Liver (tissue), 9 donors: ENCODE measurements around the gene DPYSL4. TPM values are rescaled to one million over a fixed set of nuclear protein-coding genes. Genes with fewer than 3 reads are reported as not detected.

Source experiments
- DNase-seq: peaks from one replicate; pipeline ENCODE4 v3.0.0-alpha.2; 2017; ENCODE audit warnings: low spot score
- H3K27ac ChIP-seq, 2 donors: one replicate each; pipeline ENCODE4 v1.7.0; 2013; ENCODE audit warnings: inconsistent platforms in 2 of 2, low read length in 2 of 2, control low read depth in 1 of 2, low read depth in 1 of 2, mild to moderate bottlenecking in 1 of 2
- H3K27me3 ChIP-seq, 4 donors: one replicate each; pipeline versions ENCODE4 v1.6.1 to v1.7.0; 2013; ENCODE audit warnings: low read length in 3 of 4, inconsistent platforms in 1 of 4, mild to moderate bottlenecking in 1 of 4, moderate library complexity in 1 of 4; ENCODE audit not compliant: control insufficient read depth in 4 of 4, insufficient read depth in 4 of 4
- H3K36me3 ChIP-seq, 4 donors: one replicate each; pipeline versions ENCODE4 v1.6.1 to v1.7.0; 2013; ENCODE audit warnings: low read length in 3 of 4, mild to moderate bottlenecking in 3 of 4, low read depth in 1 of 4, moderate library complexity in 1 of 4; ENCODE audit not compliant: control insufficient read depth in 4 of 4, insufficient read depth in 3 of 4
- H3K4me1 ChIP-seq, 4 donors: one replicate each; pipeline versions ENCODE4 v1.6.1 to v1.7.0; 2013; ENCODE audit warnings: low read length in 3 of 4, mild to moderate bottlenecking in 3 of 4, moderate library complexity in 1 of 4; ENCODE audit not compliant: control insufficient read depth in 4 of 4, insufficient read depth in 4 of 4
- H3K4me3 ChIP-seq, 3 donors: one replicate each; pipeline versions ENCODE4 v1.6.1 to v1.7.0; 2013; ENCODE audit warnings: low read length in 3 of 3, control low read depth in 1 of 3, low read depth in 1 of 3, mild to moderate bottlenecking in 1 of 3
- H3K9ac ChIP-seq, 2 donors: one replicate each; pipeline ENCODE4 v1.7.0; 2013; ENCODE audit warnings: low read length in 2 of 2, mild to moderate bottlenecking in 2 of 2, moderate library complexity in 2 of 2, control low read depth in 1 of 2, low read depth in 1 of 2
- H3K9me3 ChIP-seq, 4 donors: one replicate each; pipeline versions ENCODE4 v1.6.1 to v1.7.0; 2013; ENCODE audit warnings: low read length in 3 of 4; ENCODE audit not compliant: control insufficient read depth in 4 of 4
- EGR1 ChIP-seq, 2 donors: IDR thresholded peaks; 2 replicates each; pipeline ENCODE4 v1.6.1; 2016 to 2018; ENCODE audit warnings: antibody characterized with exemption in 2 of 2, low read depth in 2 of 2
- FOXA1 ChIP-seq: IDR thresholded peaks from 2 replicates; pipeline ENCODE4 v1.6.1; 2016; ENCODE audit warnings: antibody characterized with exemption
- FOXA2 ChIP-seq: IDR thresholded peaks from 2 replicates; pipeline ENCODE4 v1.6.1; 2016; ENCODE audit warnings: antibody characterized with exemption
- GABPA ChIP-seq, 2 donors: IDR thresholded peaks in 1 of 2; conservative IDR thresholded peaks in 1 of 2; 2 replicates each; pipeline ENCODE4 v1.6.1; 2016; ENCODE audit warnings: antibody characterized with exemption in 2 of 2, mild to moderate bottlenecking in 1 of 2, moderate library complexity in 1 of 2
- HNF4G ChIP-seq: IDR thresholded peaks from 2 replicates; pipeline ENCODE4 v1.6.1; 2016; ENCODE audit warnings: antibody characterized with exemption
- JUND ChIP-seq, 2 donors: IDR thresholded peaks; 2 replicates each; pipeline ENCODE4 v1.6.1; 2016; ENCODE audit warnings: antibody characterized with exemption in 2 of 2
- NR2F2 ChIP-seq: IDR thresholded peaks from 2 replicates; pipeline ENCODE4 v1.6.1; 2016; ENCODE audit warnings: antibody characterized with exemption
- RAD21 ChIP-seq, 2 donors: IDR thresholded peaks; 2 replicates each; pipeline ENCODE4 v1.6.1; 2016; ENCODE audit warnings: antibody characterized with exemption in 2 of 2, mild to moderate bottlenecking in 2 of 2
- REST ChIP-seq: IDR thresholded peaks from 2 replicates; pipeline ENCODE4 v1.6.1; 2016; ENCODE audit warnings: antibody characterized with exemption, mild to moderate bottlenecking
- RXRA ChIP-seq, 2 donors: IDR thresholded peaks; 2 replicates each; pipeline ENCODE4 v1.6.1; 2017 to 2018; ENCODE audit warnings: antibody characterized with exemption in 2 of 2, mild to moderate bottlenecking in 1 of 2
- TAF1 ChIP-seq: conservative IDR thresholded peaks from 2 replicates; pipeline ENCODE4 v1.6.1; 2016; ENCODE audit warnings: antibody characterized with exemption, mild to moderate bottlenecking
- YY1 ChIP-seq: IDR thresholded peaks from 2 replicates; pipeline ENCODE4 v1.6.1; 2016; ENCODE audit warnings: antibody characterized with exemption, mild to moderate bottlenecking
- ZBTB33 ChIP-seq: IDR thresholded peaks from 2 replicates; pipeline ENCODE4 v1.6.1; 2016; ENCODE audit warnings: antibody characterized with exemption
- WGBS: extraction: QIAGEN DNeasy Blood & Tissue Kit; methylation state at CpG from one replicate; pipeline ENCODE4 v1.1.7; 2013; 5-methylcytosine and 5-hydroxymethylcytosine counted together
- polyA plus RNA-seq, 2 donors: library from polyadenylated mRNA; stranded (reverse) in 1 of 2; unstranded in 1 of 2; fragments of 200-250 nt in 1 of 2; fragments of >200 nt in 1 of 2; fragmentation: Nextera tagmentation in 1 of 2; extraction: Ambion mirVana in 1 of 2; gene quantifications; one replicate each; pipeline versions ENCODE4 v1.2.1 to v1.2.3, GENCODE V29; 2013 to 2015
- total RNA-seq, 2 donors: library from RNA; depleted of rRNA; stranded (reverse); fragments of >200 nt; gene quantifications; one replicate each; pipeline ENCODE4 v1.2.3, GENCODE V29; 2014
- TF ChIP-seq, protein P1 (sequence below): IDR thresholded peaks from 2 replicates; pipeline ENCODE4 v1.6.1; 2016; ENCODE audit warnings: antibody characterized with exemption
- TF ChIP-seq, protein P2 (sequence below): fragments of 150-350 bp; IDR thresholded peaks from 2 replicates; pipeline ENCODE4 v1.5.1; 2017; ENCODE audit warnings: improper control_type of control experiment, low read depth, low read length; ENCODE audit not compliant: missing input control
- TF ChIP-seq, protein P3 (sequence below): IDR thresholded peaks from 2 replicates; pipeline ENCODE4 v1.6.1; 2016; ENCODE audit warnings: antibody characterized with exemption
- donor health status: healthy.
- donor health status: healthy.
- donor health status: healthy.
- donor health status: healthy.
- donor health status: healthy.

The DPYSL4 gene
- total and polyA plus RNA-seq, 4 donors: 0.19 to 2.2 (median 0.26) TPM

GRCh38 chr10:132204781-132205473 is 18.2 kb downstream of the DPYSL4 start:
- no peaks in the 10 kb centered on the region for H3K4me1 ChIP-seq
- H3K9me3 ChIP-seq: no peaks in the 10 kb centered on the region
- DNase-seq: no peak
- no peaks in the 10 kb centered on the region for H3K36me3 ChIP-seq
- no peak overlapping the region for H3K27ac ChIP-seq
- 86% methylated on average over 28 of the region's 28 CpGs for WGBS
- no peak overlapping the region for H3K4me3 ChIP-seq
- TF ChIP-seq, protein P1, sequence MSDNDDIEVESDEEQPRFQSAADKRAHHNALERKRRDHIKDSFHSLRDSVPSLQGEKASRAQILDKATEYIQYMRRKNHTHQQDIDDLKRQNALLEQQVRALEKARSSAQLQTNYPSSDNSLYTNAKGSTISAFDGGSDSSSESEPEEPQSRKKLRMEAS: no peak
- no peak for TF ChIP-seq RXRA (IDR thresholded peaks at IDR 0.05)
- TF ChIP-seq NR2F2: no peak
- TF ChIP-seq, protein P2, sequence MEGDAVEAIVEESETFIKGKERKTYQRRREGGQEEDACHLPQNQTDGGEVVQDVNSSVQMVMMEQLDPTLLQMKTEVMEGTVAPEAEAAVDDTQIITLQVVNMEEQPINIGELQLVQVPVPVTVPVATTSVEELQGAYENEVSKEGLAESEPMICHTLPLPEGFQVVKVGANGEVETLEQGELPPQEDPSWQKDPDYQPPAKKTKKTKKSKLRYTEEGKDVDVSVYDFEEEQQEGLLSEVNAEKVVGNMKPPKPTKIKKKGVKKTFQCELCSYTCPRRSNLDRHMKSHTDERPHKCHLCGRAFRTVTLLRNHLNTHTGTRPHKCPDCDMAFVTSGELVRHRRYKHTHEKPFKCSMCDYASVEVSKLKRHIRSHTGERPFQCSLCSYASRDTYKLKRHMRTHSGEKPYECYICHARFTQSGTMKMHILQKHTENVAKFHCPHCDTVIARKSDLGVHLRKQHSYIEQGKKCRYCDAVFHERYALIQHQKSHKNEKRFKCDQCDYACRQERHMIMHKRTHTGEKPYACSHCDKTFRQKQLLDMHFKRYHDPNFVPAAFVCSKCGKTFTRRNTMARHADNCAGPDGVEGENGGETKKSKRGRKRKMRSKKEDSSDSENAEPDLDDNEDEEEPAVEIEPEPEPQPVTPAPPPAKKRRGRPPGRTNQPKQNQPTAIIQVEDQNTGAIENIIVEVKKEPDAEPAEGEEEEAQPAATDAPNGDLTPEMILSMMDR: no peak
- no peak for TF ChIP-seq ZBTB33
- TF ChIP-seq TAF1: no peak
- no peak for TF ChIP-seq HNF4G
- no peak for TF ChIP-seq GABPA (IDR thresholded peaks at IDR 0.05 in 1 of 2, conservative IDR thresholded peaks at IDR 0.05 in 1 of 2)
- no peak for TF ChIP-seq FOXA1
- H3K9ac ChIP-seq: no peak overlapping the region
- no peaks in the 10 kb centered on the region for H3K27me3 ChIP-seq

GRCh38 chr10:132205650-132206376 is 19.1 kb downstream of the DPYSL4 start:
- H3K4me1 ChIP-seq: no peaks in the 10 kb centered on the region
- no peaks in the 10 kb centered on the region for H3K36me3 ChIP-seq
- no peak overlapping the region for H3K9ac ChIP-seq
- no peak overlapping the region for H3K27ac ChIP-seq
- no peaks in the 10 kb centered on the region for H3K27me3 ChIP-seq
- no peak for DNase-seq
- TF ChIP-seq TAF1 (no peak), YY1 (no peak), JUND (IDR thresholded peaks at IDR 0.05) (no peak), RXRA (IDR thresholded peaks at IDR 0.05) (no peak), ZBTB33 (no peak), FOXA2 (no peak), RAD21 (IDR thresholded peaks at IDR 0.05) (no peak), FOXA1 (no peak), REST (no peak), EGR1 (IDR thresholded peaks at IDR 0.05; ENCODE audit: low read depth in 2 of 2) (no peak)
- TF ChIP-seq, protein P3, sequence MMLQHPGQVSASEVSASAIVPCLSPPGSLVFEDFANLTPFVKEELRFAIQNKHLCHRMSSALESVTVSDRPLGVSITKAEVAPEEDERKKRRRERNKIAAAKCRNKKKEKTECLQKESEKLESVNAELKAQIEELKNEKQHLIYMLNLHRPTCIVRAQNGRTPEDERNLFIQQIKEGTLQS: no peak
- TF ChIP-seq, protein P1: no peak
- H3K9me3 ChIP-seq: no peaks in the 10 kb centered on the region
- WGBS: 86% methylated on average over 37 of the region's 37 CpGs
- no peak overlapping the region for H3K4me3 ChIP-seq
